HCT116 (cell line): ENCODE measurements around the gene IQCN. TPM values are rescaled to one million over a fixed set of nuclear protein-coding genes. Genes with fewer than 3 reads are reported as not detected.
A peak's percentile ranks its signal among the peaks of the same experiment; 100 is the strongest.

Source experiments
- ATAC-seq: fragments of 200-7000 bp; cut with Tn5 transposase; 2 replicates; pipeline ENCODE4 v1.9.1; 2020; ENCODE audit warnings: mild to moderate bottlenecking, moderate library complexity
- BruUV-seq: library from RNA; stranded (reverse); fragments of 400-500 nt; replicated peaks from 2 replicates; lab custom pipeline; 2021; lab: Mats Ljungman, UMichigan
- CTCF ChIA-PET: fragments of 300-600 bp; sonication (Branson Sonifier 250); formaldehyde crosslinking; loops from one replicate; lab custom pipeline; 2021; ENCODE audit warnings: antibody characterized with exemption; lab: Charles Lee
- POLR2A ChIA-PET: fragments of 300-600, 350-600 bp; sonication (Branson Sonifier 250); formaldehyde crosslinking; loops from one replicate; lab custom pipeline; 2021; ENCODE audit warnings: antibody characterized with exemption; lab: Charles Lee
- RAD21 ChIA-PET, 2 experiments: fragments of 300-600 bp; sonication (Branson Sonifier 250); formaldehyde crosslinking; loops; one replicate each; lab custom pipeline; 2023; ENCODE audit warnings: low total read pairs in 2 of 2; ENCODE audit not compliant: uncharacterized antibody in 2 of 2, unreplicated experiment in 2 of 2, low non-redundant PET in 1 of 2; lab: Charles Lee
- DNase-seq: peaks from one replicate; pipeline ENCODE4 v3.0.0-alpha.2; 2010; ENCODE audit warnings: low read depth, low spot score
- H2AFZ ChIP-seq: fragments of 200-600 bp; shearing (Covaris generic), sonication (generic); 2 replicates; pipeline ENCODE4 v1.6.1; 2017; ENCODE audit warnings: low read depth, mixed run types, mixed read lengths, antibody characterized with exemption, low read length; ENCODE audit not compliant: poor library complexity, severe bottlenecking
- H3K27ac ChIP-seq: 2 replicates; pipeline ENCODE4 v1.5.1; 2012; ENCODE audit warnings: low read depth, low read length
- H3K27me3 ChIP-seq: fragments of 200-600 bp; sonication (generic); 2 replicates; pipeline ENCODE4 v1.6.1; 2016; ENCODE audit warnings: mixed run types, low read length, mixed read lengths; ENCODE audit not compliant: insufficient read depth
- H3K36me3 ChIP-seq, 2 experiments: fragments of 200-500 bp in 1 of 2; fragments of 200-600 bp in 1 of 2; sonication (Bioruptor generic) in 1 of 2; sonication (generic) in 1 of 2; 2 replicates each; pipeline versions ENCODE4 v1.5.1 to v1.6.1; 2014 to 2016; ENCODE audit warnings: low read length in 2 of 2, inconsistent platforms in 1 of 2, mixed read lengths in 1 of 2, mixed run types in 1 of 2; ENCODE audit not compliant: insufficient read depth in 2 of 2, control insufficient read depth in 1 of 2
- H3K4me1 ChIP-seq, 2 experiments: fragments of 200-600 bp in 1 of 2; sonication (generic) in 1 of 2; 2 replicates each; pipeline versions ENCODE4 v1.5.1 to v1.6.1; 2012 to 2017; ENCODE audit warnings: low read length in 2 of 2, inconsistent platforms in 1 of 2, mild to moderate bottlenecking in 1 of 2, mixed read lengths in 1 of 2, mixed run types in 1 of 2, moderate library complexity in 1 of 2; ENCODE audit not compliant: insufficient read depth in 2 of 2, control insufficient read depth in 1 of 2
- H3K4me2 ChIP-seq: fragments of 200-600 bp; sonication (generic); 2 replicates; pipeline ENCODE4 v1.6.1; 2017; ENCODE audit warnings: mixed run types, low read length, mixed read lengths
- H3K4me3 ChIP-seq, 2 experiments: fragments of 200-600 bp in 1 of 2; sonication (generic) in 1 of 2; replicated peaks in 1 of 2; 2 replicates each; pipeline ENCODE4 v1.5.1; 2011 to 2016; ENCODE audit warnings: low read length in 2 of 2, control low read depth in 1 of 2, low read depth in 1 of 2, mild to moderate bottlenecking in 1 of 2, mixed read lengths in 1 of 2, mixed run types in 1 of 2
- H3K79me2 ChIP-seq: fragments of 200-600 bp; sonication (generic); 2 replicates; pipeline ENCODE4 v1.6.1; 2017; ENCODE audit warnings: mild to moderate bottlenecking, mixed run types, low read length, moderate library complexity, mixed read lengths; ENCODE audit not compliant: insufficient read depth
- H3K9ac ChIP-seq: fragments of 200-600 bp; sonication (generic); 2 replicates; pipeline ENCODE4 v1.6.1; 2016; ENCODE audit warnings: low read length, mixed read lengths
- H3K9me2 ChIP-seq: fragments of 200-600 bp; sonication (generic), shearing (Covaris generic); 2 replicates; pipeline ENCODE4 v1.6.1; 2017; ENCODE audit warnings: mixed run types, mild to moderate bottlenecking, moderate library complexity; ENCODE audit not compliant: insufficient read depth
- H3K9me3 ChIP-seq, 2 experiments: fragments of 200-500 bp in 1 of 2; fragments of 200-600 bp in 1 of 2; sonication (Bioruptor generic) in 1 of 2; sonication (generic) in 1 of 2; 2 replicates each; pipeline ENCODE4 v1.6.1; 2014 to 2017; ENCODE audit warnings: low read length in 2 of 2, mixed read lengths in 2 of 2, inconsistent platforms in 1 of 2, low read depth in 1 of 2, mild to moderate bottlenecking in 1 of 2, mixed run types in 1 of 2, moderate library complexity in 1 of 2; ENCODE audit not compliant: control insufficient read depth in 1 of 2, insufficient read depth in 1 of 2
- H4K20me1 ChIP-seq: fragments of 200-600 bp; sonication (generic), shearing (Covaris generic); 2 replicates; pipeline ENCODE4 v1.6.1; 2017; ENCODE audit warnings: mixed run types, mild to moderate bottlenecking, moderate library complexity; ENCODE audit not compliant: insufficient read depth
- ELF1 ChIP-seq: IDR thresholded peaks from 2 replicates; pipeline ENCODE4 v1.6.1; 2012; ENCODE audit warnings: low read depth, borderline replicate concordance
- POLR2AphosphoS5 ChIP-seq: IDR thresholded peaks from 2 replicates; pipeline ENCODE4 v1.6.1; 2011; ENCODE audit warnings: mild to moderate bottlenecking, low read depth, low read length, moderate library complexity
- SP1 ChIP-seq: IDR thresholded peaks from 2 replicates; pipeline ENCODE4 v1.6.1; 2012; ENCODE audit warnings: low read depth
- SRF ChIP-seq: IDR thresholded peaks from 2 replicates; pipeline ENCODE4 v1.6.1; 2012; ENCODE audit warnings: low read depth
- intact Hi-C: fragments of 100-400 bp; cut with micrococcal nuclease; formaldehyde crosslinking; loops from 2 replicates; pipeline ENCODE4 v1.10.0; 2022
- total RNA-seq: library from RNA; stranded (reverse); gene quantifications from one replicate; pipeline ENCODE4 v1.2.1, GENCODE V29; 2021; ENCODE audit not compliant: unreplicated experiment
- TF ChIP-seq, protein P1 (sequence below): IDR thresholded peaks from 2 replicates; pipeline ENCODE4 v1.6.1; 2012
- TF ChIP-seq, protein P2 (sequence below), 3 experiments: fragments of 200-600 bp in 1 of 3; sonication (generic) in 1 of 3; IDR thresholded peaks in 2 of 3; conservative IDR thresholded peaks in 1 of 3; 2 replicates each; pipeline ENCODE4 v1.5.1; 2012 to 2017; ENCODE audit warnings: low read depth in 2 of 3, low read length in 2 of 3, antibody characterized with exemption in 1 of 3, borderline replicate concordance in 1 of 3, control low read depth in 1 of 3, mild to moderate bottlenecking in 1 of 3, mixed read lengths in 1 of 3, mixed run types in 1 of 3, moderate library complexity in 1 of 3; ENCODE audit not compliant: insufficient read depth in 1 of 3

Gene IQCN
- total RNA-seq, 1 experiment from 2014 or later, result 4.8 TPM

DNA sequence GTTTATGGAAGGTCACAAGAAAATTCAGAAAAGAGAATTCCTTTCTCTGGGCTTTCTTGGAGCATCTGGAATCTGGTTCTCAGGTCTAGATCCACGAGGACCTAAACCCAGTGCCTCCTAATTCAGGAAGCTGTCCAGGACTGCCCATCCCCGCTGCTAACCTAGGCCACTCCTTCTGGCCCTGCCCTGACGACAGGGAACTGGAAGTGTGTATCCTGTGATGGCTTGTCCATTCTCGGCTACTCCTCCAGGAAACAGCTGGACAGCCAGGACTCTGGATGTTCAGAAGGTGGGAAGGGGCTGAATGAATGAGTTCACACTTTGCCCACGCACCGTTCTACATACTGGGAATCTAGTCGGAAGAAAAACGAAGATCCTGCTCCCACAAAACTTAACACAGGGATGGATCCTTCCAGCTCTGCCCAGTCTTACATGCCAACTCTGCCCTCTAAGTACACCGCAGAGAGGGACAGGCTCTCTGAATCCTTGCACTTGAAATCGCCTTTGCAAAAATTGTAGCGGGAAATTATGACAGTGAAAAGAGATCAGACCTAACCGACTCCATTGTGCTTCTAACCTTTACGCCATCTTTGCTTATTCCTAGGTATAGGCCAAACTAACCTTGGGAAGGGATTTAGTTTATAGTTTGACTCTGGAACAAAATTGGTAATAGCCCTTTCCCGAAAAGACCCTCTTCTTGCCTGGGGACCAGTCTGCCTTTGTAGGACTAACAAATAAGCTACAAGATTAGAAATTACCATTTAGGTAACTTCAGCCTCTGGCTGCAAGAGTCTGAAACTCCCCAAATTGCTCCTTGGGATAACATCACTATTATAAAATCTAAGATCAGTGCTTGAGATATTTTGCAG lies 46.8 kb upstream of the IQCN start:
- TF ChIP-seq SRF (no peak), ELF1 (no peak), SP1 (no peak), POLR2AphosphoS5 (0 out of 2 replicates have a peak, but pooled peaks have one; percentile 1)
- TF ChIP-seq, protein P1, sequence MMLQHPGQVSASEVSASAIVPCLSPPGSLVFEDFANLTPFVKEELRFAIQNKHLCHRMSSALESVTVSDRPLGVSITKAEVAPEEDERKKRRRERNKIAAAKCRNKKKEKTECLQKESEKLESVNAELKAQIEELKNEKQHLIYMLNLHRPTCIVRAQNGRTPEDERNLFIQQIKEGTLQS, result no peak
- TF ChIP-seq, protein P2, sequence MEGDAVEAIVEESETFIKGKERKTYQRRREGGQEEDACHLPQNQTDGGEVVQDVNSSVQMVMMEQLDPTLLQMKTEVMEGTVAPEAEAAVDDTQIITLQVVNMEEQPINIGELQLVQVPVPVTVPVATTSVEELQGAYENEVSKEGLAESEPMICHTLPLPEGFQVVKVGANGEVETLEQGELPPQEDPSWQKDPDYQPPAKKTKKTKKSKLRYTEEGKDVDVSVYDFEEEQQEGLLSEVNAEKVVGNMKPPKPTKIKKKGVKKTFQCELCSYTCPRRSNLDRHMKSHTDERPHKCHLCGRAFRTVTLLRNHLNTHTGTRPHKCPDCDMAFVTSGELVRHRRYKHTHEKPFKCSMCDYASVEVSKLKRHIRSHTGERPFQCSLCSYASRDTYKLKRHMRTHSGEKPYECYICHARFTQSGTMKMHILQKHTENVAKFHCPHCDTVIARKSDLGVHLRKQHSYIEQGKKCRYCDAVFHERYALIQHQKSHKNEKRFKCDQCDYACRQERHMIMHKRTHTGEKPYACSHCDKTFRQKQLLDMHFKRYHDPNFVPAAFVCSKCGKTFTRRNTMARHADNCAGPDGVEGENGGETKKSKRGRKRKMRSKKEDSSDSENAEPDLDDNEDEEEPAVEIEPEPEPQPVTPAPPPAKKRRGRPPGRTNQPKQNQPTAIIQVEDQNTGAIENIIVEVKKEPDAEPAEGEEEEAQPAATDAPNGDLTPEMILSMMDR (IDR thresholded peaks at IDR 0.05 in 2 of 3, conservative IDR thresholded peaks at IDR 0.05 in 1 of 3; ENCODE audit: borderline replicate concordance in 1 of 3, insufficient read depth in 1 of 3, low read depth in 2 of 3, low read length in 2 of 3), result no peak
- Histone ChIP-seq H4K20me1 (no peaks in the 10 kb centered on the region), H3K27ac (peak overlapping the region; percentile 93), H3K9ac (peak overlapping the region; percentile 98), H3K27me3 (no peaks in the 10 kb centered on the region), H3K4me1 (peaks cover 54 to 57% of the 10 kb centered on the region in 2 experiments), H3K9me3 (no peaks in the 10 kb centered on the region), H3K4me2 (peak overlapping the region; percentile 87), H3K4me3 (peak overlapping the region; percentile 78 to 97), H3K9me2 (no peaks in the 10 kb centered on the region), H2AFZ (no peak overlapping the region), H3K36me3 (peaks cover 2 to 12% of the 10 kb centered on the region in 2 experiments; a peak in 1 of 4 replicates), H3K79me2 (peaks cover 66% of the 10 kb centered on the region)
- no peak for ATAC-seq
- DNase-seq, result no peak
- intact Hi-C loops, result loop anchor here (10.0 kb wide), 1 partner anchor 116 kb away; the partner anchor contains the start of gene RAB3A
- RAD21 ChIA-PET, result interaction anchor here (1.1 to 1.9 kb wide), 2 partner anchors 42 kb away, joined by 4 to 6 read pairs; no protein-coding TSS in a partner anchor
- POLR2A ChIA-PET, result interaction anchor here (3.5 to 3.7 kb wide), 2 partner anchors 16 to 41 kb away, joined by 17 to 52 read pairs; partner anchors contain the start of gene JUND
- CTCF ChIA-PET, result interaction anchor here (0.9 to 2.5 kb wide), 2 partner anchors 41 to 133 kb away, joined by 3 to 36 read pairs; partner anchors contain the start of gene JUND
- BruUV-seq, result no TSS peak
